SU-DHL-6 (cell line): ENCODE data around the gene CDRT15L2.
"Not testable (repeated sequence)": the region's sequence is repeated elsewhere in the genome, so short reads cannot be mapped to it uniquely, and the experiment has no call there.

ENCODE experiments used
- EZH2phosphoT487 ChIP-seq: fragments of 200-600 bp; sonication (generic), shearing (Covaris generic); conservative IDR thresholded peaks from 2 replicates; pipeline ENCODE4 v1.6.1; 2018; ENCODE audit warnings: mild to moderate bottlenecking, antibody characterized with exemption, low read length, moderate library complexity, mixed read lengths
- TF ChIP-seq, protein P1 (sequence below): fragments of 200-600 bp; sonication (generic); IDR thresholded peaks from one replicate; pipeline ENCODE4 v1.5.1; 2017; ENCODE audit warnings: antibody characterized with exemption, mild to moderate bottlenecking, low read length, moderate library complexity; ENCODE audit not compliant: insufficient read depth, poor library complexity, severe bottlenecking

DNA sequence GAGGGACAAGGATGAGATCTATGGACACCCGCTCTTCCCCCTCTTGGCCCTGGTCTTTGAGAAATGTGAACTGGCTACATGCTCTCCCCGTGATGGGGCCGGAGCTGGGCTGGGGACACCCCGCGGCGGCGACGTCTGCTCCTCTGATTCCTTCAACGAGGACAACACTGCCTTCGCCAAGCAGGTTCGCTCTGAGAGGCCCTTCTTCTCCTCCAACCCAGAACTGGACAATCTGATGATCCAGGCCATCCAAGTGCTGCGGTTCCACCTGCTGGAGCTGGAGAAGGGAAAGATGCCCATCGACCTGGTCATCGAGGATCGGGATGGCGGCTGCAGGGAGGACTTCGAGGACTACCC, 9.9 kb downstream of the CDRT15L2 start:
- TF ChIP-seq, protein P1, sequence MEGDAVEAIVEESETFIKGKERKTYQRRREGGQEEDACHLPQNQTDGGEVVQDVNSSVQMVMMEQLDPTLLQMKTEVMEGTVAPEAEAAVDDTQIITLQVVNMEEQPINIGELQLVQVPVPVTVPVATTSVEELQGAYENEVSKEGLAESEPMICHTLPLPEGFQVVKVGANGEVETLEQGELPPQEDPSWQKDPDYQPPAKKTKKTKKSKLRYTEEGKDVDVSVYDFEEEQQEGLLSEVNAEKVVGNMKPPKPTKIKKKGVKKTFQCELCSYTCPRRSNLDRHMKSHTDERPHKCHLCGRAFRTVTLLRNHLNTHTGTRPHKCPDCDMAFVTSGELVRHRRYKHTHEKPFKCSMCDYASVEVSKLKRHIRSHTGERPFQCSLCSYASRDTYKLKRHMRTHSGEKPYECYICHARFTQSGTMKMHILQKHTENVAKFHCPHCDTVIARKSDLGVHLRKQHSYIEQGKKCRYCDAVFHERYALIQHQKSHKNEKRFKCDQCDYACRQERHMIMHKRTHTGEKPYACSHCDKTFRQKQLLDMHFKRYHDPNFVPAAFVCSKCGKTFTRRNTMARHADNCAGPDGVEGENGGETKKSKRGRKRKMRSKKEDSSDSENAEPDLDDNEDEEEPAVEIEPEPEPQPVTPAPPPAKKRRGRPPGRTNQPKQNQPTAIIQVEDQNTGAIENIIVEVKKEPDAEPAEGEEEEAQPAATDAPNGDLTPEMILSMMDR: not testable (repeated sequence)
- not testable (repeated sequence) for TF ChIP-seq EZH2phosphoT487
